Right renal pelvis (tissue), 4 donors: ENCODE results near the gene SUPT5H. TPM values are rescaled to one million over a fixed set of nuclear protein-coding genes. Genes with fewer than 3 reads are reported as not detected.
A peak's percentile ranks its signal among the peaks of the same experiment; 100 is the strongest.

ENCODE experiments used
- DNase-seq, 4 donors: peaks; one replicate each; pipeline ENCODE4 v3.0.0-alpha.2; 2013; ENCODE audit warnings: low read depth in 4 of 4, low spot score in 3 of 4, missing footprints in 1 of 4
- polyA plus RNA-seq, 4 donors: library from polyadenylated mRNA; unstranded; fragments of 120-200 nt; gene quantifications; one replicate each; pipeline ENCODE4 v1.2.1, GENCODE V29; 2013; ENCODE audit not compliant: insufficient read length in 4 of 4

SUPT5H gene
- polyA plus RNA-seq, 4 donors: 124 to 139 (median 138) TPM

DNA sequence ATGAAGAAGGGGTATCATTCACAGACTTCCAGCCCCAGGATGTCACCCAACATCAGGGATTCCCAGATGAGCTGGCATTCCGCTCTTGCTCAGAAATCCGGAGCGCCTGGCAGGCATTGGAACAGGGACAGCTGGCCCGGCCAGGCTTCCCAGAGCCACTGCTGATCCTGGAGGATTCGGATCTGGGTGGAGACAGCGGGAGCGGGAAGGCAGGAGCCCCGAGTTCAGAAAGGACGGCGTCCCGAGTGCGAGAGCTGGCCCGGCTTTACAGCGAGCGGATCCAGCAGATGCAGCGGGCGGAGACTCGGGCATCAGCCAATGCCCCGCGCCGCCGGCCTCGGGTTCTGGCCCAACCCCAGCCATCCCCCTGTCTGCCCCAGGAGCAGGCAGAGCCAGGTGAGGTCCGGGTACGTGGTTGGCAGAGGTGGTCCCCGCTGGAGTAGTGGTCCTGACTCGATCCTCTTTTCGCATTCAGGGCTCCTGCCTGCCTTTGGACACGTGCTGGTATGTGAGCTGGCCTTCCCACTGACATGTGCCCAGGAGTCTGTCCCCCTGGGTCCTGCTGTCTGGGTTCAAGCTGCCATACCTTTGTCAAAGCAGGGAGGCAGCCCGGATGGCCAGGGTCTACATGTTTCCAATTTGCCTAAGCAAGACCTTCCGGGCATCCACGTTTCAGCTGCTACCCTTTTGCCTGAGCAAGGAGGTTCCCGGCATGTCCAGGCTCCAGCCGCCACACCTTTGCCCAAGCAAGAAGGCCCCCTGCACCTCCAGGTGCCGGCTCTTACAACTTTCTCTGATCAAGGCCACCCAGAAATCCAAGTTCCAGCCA is 21.9 kb upstream of the SUPT5H start:
- DNase-seq: no peak

DNA sequence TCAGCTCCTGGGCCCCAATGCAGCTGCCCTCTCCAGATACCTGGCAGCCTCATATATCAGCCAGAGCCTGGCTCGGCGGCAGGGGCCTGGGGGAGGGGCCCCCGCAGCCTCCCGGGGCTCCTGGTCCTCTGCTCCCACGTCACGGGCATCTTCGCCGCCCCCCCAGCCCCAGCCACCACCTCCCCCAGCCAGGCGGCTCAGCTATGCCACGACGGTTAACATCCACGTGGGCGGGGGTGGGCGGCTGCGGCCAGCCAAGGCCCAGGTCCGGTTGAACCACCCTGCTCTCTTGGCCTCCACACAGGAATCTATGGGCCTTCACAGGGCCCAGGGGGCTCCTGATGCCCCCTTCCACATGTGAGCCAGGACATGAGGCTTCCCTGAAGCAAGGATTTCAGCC is 20.4 kb upstream of the SUPT5H start:
- DNase-seq: no peak

DNA sequence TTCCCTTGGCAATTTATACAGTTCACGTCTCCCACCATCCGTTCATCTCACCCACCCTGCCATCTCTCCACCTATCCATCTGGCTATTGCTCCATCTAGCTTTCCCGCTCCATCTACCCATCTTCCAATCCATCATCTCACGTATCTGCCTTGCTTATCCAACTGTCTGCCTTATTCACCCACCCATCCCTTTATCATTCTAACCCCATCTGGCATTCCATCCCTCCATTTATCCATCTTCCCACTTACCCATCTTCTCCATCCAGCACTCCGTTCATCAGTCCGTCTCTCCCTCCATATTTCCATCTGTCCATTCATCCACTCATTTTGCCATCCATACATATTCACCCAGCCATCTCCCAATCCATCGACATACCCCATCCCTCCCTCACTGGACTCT is 19.6 kb upstream of the SUPT5H start:
- DNase-seq: no peak

DNA sequence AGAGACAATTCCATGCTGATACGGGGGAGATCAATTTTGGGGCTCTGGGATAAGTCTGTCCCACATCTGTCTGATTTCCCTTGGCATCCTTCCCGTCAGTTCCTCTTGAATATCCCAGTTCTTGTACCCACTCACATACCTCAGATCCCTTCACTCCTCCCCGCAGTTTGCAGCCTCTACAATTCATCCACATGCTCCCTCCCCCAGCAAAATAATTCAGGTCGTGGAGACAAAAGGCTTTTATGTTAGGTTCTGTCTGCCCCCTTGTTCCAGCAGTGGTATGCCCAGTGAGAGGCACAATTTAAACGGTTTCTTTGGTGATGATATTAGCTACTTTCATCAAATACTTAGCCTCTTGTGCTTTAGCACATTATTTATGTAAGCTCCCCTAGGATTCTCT is 19.2 kb upstream of the SUPT5H start:
- DNase-seq: no peak

DNA sequence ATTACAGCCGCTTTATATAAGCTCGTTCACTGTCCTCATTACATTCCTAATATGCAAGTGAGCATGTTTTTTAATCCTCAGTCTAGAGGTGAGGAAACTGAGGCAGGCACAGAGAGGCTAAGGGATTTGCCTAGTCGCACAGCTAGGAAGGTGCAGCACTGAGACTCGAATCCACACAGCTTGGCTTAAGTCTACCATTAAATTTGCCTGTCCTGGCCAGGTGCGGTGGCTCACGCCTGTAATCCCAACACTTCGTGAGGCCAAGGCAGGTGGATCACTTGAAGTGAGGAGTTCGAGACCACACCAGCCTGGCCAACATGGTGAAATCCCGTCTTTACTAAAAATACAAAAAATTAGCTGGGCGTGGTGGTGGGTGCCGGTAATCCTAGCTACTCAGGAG is 17.7 kb upstream of the SUPT5H start:
- DNase-seq: no peak

DNA sequence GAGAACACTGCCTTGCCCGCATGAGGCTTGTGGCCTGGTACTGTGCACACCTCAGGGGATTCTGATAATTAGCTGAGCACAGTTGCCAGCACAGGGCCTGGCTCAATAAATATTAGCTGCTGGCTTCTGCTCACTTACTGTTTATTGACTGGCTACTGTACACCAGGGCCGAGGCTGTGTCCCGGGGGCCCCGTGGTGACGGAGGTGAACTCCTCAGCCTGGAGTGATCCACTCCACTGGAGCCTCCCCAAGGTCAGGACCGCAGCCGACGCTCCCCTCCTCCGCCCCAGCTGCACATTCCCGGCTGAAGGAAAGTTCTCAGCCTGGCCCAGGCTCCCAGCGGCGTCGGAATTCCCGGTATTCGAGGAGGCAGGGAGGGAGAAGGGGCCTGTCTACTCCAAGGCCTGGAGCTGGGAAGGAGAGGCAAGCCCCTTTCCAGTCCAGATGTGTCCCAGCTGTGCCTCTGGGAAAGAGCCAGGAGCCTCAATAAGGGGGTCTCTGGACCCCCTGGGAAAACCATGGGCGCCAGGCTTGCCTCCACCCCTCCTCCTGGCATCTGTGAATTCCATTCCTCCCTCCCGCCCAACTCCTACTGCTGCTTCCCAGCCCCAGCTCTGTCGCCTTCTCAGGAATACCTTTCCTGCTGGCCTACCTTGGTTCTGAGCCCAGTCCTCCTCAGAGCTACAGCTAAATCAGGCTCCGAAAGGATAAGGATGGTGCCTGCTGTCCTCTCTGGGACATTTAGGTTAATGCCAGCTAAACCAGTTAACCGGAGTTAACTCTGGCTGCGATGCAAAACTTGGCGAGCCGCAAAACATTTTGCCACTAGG is 16.9 kb upstream of the SUPT5H start:
- DNase-seq: peak in 2 of 4 donors; percentile 85 to 86

DNA sequence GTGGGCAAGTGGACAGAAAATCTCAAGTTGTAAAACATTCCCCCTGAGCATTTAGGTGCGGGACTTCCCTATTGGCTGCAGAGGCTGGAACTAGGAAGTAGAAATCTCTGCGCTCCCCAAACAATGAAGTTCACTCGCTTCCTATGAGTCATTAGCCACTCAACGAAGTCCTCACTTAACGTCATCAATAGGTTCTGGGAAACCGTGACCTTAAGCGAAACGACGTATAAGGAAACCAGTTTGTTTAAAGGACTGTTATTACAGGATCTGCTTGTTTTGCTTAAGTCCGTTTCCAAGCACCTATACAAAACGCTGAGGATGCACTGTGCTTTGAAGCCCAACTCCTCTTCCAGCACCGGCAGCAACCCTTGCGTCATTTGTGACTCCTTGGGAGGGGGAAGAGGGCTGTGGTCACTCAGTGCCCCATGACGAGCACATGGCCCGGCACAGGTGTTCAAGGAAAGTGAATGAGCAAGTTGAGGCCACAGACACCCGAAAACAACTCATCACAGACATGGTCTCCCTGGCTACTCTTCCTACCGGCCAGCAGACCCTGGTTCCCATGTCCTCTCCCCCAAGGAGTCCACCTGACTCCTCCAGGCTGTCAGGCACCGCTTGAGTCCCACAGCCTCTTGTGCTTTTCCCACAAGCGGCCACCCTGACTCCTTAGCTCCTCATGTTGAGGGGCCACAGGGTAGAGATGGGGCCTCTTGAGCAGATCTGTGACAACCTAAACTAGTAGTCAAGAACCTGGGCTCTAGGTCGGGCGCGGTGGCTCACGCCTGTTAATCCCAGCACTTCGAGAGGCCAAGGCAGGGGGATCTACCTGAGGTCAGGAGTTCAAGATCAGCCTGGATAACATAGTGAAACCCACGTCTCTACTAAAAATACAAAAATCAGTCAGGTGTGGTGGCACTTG is 14.4 kb upstream of the SUPT5H start:
- DNase-seq: no peak

DNA sequence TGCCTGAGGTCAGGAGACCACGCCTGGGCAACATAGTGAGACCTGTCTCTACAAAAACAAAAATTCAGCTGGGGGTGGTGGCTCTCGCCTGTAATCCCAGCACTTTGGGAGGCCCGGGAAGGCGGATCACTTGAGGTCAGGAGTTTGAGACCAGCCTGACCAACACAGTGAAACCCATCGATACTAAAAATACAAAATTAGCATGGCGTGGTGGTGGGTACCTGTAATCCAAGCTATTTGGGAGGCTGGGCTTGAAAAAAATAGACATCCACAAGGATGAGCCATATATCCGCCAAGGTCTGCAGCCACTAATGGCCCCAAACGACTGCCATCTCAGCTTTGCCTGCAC is 12.7 kb upstream of the SUPT5H start:
- DNase-seq: no peak

DNA sequence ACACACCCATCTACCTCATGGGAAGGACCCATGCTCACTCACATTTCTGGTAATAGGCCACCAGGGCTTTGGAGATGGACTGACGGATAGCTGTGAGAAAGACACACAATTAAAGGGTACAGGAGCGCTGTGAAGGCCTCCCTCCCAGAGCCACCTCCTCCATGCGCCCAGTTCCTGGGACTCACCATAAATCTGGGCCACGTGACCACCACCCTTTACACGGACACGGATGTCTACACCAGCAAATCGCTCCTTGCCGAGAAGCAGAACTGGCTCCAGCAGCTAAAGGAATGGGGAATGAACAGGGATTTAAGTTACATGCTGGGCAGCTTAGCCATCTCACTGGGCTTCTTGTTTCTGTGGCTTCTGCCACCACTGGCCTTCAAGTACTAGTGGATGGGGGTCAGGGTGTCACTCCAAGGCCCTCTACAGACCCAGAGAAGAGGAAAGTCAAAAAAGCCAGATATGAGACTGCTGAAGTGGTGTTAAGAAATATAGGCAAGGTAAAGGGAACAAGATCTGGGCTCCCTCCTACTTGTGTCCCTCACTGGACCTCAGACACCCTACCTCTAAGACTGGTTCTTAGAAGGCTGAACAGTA is 11.8 kb upstream of the SUPT5H start:
- DNase-seq: no peak

DNA sequence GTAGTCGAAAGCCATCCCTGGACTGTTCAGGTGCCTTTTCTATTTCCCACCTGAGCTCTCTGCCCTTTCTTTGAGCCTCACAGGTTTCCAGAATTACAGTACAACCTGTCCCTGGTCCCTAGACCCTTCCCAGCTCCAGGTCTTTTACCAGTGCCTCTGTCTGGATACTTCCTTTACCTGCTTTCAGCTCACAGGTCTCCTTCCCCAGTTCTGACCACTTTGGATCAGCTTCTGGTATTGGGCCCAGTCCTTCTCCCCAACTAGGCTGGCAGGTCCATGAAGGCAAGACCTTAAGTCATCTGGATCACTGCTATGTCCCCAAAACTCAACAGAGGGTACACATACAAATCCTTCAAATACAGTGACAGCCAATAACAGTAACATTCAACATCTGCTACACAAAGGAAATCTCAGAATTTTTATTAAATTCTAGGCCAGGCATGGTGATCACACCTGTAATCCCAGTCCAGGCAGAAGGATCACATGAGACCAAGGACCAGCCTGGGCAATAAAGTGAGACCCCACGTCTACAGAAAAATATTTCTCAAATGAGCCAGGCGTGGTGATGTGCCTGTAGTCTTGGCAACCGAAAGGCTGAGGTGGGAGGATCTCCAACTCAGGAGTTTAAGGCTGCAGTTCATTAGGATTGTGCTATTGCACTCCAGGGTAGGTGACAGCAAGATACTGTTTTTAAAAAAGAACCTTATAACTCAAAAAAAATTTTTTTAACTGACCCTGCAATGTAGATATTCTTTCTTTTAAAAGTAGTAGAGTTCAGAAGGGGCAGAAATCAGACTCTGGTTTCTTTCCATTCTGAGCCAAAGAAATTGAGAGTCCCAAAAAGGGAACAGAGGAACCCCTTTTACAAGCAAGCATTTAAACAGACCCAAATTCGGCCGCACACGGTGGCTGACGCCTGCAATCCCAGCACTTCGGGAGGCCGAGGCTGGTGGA is 11.0 kb upstream of the SUPT5H start:
- DNase-seq: no peak

DNA sequence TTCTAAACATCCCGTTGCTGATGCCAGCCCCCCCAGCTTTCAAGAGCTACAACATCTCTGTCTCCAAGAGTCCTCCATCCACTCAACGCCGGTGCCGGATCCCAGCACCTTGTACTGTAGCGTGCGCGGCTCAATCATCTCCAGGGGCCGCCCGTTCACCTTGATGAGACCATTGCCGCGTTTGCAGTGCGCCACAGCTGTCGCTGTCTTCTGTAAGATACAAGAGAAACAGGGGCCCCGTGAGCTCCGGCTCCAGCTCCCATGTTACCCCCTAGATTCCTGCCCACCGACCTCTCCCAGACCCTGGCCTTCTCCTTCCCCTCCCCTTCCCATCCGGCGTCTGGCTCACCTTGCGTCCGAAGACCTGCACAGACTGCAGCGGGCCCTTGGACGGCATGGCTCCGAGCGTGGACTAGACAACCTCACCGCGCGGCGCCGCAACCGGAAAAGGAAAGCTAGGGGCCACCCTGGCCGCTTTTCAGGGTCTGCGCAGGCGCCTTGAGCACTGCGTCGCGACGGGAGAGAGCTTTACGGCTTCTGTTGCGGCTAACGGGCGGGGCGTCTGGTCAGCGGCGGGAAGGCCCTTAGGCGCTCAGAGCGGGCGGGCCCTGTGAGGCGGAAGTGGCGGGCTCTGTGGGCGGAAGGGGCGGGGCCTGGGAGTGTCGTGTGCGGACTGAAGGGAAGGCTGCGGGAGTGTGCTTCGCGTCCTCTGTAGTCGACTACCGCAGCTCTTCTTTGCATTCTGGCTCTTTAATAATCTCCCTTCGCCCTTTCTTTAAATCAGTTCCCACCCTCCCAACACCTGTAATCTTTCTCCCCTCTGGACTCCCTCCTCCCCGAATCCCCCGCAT is 9.7 kb upstream of the SUPT5H start, which contains the start of gene RPS16:
Gene RPS16 (minus strand): TSS at position 451 of the 851 bp plus-strand sequence. CDS start 54 bp downstream, at position 397.
- peak; percentile 90 to 97 (median 94) for DNase-seq

DNA sequence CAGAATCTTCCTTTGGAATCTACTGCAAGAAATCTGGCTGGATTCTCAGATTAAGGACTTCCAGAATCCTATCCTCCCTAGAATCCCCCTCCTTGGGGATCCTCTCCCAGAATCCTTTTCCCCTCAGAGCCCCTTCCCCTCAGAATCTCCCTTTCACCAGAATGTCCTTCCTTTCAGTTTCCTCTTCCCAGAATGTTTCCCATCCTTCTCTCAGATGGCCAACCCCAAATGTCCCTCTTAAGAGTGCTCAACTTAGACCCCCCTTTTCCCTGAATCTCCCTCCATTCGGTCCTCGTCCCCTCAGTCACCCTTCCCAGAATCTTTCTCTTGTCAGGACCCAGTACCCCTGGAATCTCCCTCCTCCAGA is 9.0 kb upstream of the SUPT5H start:
- no peak for DNase-seq

DNA sequence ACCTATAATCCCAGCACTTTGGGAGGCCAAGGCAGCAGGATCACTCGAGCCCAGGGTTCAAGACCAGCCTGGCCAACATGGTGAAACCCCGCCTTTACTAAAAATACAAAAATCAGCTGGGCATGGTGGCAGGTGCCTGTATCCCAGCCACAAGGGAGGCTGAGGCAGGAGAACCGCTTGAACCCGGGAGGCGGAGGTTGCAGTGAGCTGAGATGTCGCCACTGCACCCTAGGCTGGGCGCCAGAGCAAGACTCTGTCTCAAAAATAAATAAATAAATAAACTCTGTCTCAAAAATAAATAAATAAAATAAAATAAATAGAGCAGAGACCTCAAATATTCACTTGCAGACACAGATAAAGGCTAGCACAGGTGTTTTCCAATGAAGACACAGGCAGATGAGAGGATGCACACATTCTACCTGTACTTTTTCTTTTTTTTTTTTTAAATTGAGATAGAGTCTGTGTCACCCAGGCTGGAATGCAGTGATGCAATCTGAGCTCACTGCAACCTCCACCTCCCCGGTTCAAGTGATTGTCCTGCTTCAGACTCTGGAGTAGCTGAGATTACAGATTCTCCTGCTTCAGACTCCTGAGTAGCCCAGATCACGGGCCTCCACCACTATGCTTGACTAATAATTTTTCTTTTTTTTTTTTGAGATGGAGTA is 7.0 kb upstream of the SUPT5H start:
- DNase-seq: no peak

DNA sequence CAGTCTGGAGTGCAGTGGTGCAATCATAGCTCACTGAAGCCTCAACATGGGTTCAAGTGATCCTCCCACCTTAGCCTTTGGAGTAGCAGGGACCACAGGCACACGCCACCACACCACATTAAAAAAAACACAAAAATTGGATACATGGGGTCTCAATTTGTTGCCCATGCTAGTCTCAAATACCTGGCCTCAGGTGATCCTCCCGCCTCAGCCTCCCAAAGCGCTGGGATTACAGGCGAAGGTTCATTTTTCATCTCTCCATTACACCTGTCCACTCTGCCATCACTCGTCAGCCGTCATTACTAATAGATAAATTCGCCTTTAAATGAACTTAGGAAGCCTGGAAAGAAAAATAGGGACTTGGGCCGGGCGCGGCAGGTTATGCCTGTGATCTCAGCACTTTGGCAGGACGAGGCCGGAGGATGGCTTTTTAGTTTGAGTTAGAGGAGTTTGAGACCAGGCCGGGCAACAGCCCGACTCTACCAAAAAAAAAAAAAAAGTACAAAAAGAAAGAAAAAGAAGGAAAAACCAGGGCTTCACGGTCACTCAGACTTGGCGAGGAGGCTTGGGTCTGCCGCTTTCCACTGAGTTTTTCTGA is 685 bp upstream of the SUPT5H start:
- no peak for DNase-seq

DNA sequence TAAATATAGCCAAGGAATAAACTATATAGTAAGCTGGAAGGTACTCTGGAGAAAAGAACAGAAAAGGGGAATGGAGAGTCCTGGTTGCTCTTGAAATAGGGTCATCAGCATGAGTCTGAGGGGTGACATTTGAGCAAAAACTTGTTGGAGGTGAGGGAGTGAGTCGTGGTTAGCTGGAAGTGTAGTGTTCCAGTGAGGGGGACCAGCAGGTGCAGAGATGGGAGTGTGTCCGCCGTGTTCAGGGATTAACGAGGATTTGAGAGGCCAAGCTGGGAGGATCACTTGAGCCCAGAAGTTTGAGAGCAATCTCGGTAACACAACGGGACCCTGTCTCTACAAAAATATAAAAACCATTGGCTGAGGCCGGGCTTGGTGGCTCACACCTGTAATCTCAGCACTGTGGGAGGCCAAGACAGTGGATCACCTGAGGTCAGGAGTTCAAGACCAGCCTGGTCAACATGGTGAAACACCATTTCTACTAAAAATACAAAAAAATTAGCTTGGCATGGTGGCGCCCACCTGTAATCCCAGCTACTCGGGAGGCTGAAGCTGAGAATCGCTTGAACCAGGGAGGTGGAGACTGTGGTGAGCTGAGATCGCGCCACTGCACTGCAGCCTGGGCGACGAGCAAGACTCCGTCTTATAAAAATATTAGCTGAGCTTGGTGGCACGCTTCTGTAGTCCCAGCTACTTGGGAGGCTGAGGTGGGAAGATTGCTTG is 1.1 kb downstream of the SUPT5H start:
- DNase-seq: no peak

DNA sequence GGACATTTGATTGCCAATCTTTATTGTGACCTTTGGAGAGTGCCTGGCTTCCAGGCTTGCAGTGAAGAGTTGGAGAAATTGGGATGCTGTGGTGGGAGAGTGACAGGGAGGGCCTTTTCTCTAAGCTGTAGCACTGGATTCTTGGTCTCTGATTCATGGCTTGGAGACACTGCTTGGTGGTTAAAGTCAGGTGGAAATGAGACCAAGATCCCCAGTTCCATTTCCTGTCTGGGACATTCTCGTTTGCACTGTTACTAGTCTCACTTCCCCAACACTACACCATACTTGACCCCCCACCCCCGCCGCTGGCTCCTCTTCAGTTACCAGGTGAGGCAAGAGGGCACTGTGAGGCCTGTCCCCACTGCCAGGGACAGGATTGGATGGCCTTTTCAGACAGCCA is 2.9 kb downstream of the SUPT5H start:
- no peak for DNase-seq
